ENCODE measurements around the gene KDM5C. TPM values are rescaled to one million over a fixed set of nuclear protein-coding genes. Genes with fewer than 3 reads are reported as not detected.

The KDM5C gene
- total and polyA plus RNA-seq, 2 of the 4 experiments (the other 2 are of a cell fraction), result 75.4 to 84.6 TPM

- TF ChIP-seq FOS (IDR thresholded peaks at IDR 0.05; ENCODE audit: low read depth, low read length) (no peak), CEBPB (IDR thresholded peaks at IDR 0.05; ENCODE audit: low read depth, low read length) (peak; percentile 25; the same call in 1 of the 2 replicates), SMC3 (IDR thresholded peaks at IDR 0.05; ENCODE audit: low read depth, low read length) (no peak), RFX5 (IDR thresholded peaks at IDR 0.05; ENCODE audit: low read depth, low read length) (no peak), CHD1 (IDR thresholded peaks at IDR 0.05; ENCODE audit: low read depth, low read length) (no peak)
- Histone ChIP-seq H4K8ac (ENCODE audit: low read depth in 2 of 2, low read length in 2 of 2) (peak overlapping the region in 1 of 2 experiments; percentile 60; a peak in 1 of 4 replicates), H3K9ac (ENCODE audit: low read depth, low read length) (no peak overlapping the region), H3K9me3 (ENCODE audit: control insufficient read depth, insufficient read depth, low read length) (no peaks in the 10 kb centered on the region), H3K79me1 (ENCODE audit: low read depth in 1 of 2, low read length in 2 of 2) (no peaks in the 10 kb centered on the region), H2BK120ac (ENCODE audit: low read depth, low read length) (peak overlapping the region; percentile 30; the same call in 1 of the 2 replicates), H2BK5ac (ENCODE audit: low read depth, low read length, poor library complexity, severe bottlenecking) (peak overlapping the region; percentile 49), H3K4me3 (ENCODE audit: insufficient read depth, low read depth, low read length) (no peak overlapping the region), H3K56ac (ENCODE audit: extremely low read depth, insufficient read depth, low read length) (no peak overlapping the region), H3K27ac (ENCODE audit: insufficient read depth, low read length) (no peak overlapping the region), H3K4me2 (ENCODE audit: low read depth, low read length) (no peak overlapping the region; the same call in 1 of the 2 replicates), H3K4ac (ENCODE audit: low read depth, low read length) (no peak overlapping the region), H4K20me1 (ENCODE audit: insufficient read depth, low read length) (no peaks in the 10 kb centered on the region), H2BK20ac (ENCODE audit: low read depth, low read length) (no peak overlapping the region), H3K4me1 (ENCODE audit: control insufficient read depth, insufficient read depth, low read length) (no peaks in the 10 kb centered on the region; the same call in 1 of the 2 replicates), H4K91ac (ENCODE audit: insufficient read depth, low read depth, low read length) (peak overlapping the region; percentile 48; the same call in 1 of the 2 replicates), H2BK15ac (ENCODE audit: low read depth, low read length) (0 out of 3 replicates have a peak overlapping the region, but pooled peaks have one; percentile 42), H2AK5ac (ENCODE audit: low read depth, low read length) (no peak overlapping the region), H2AK9ac (replicated peaks; ENCODE audit: low read depth, low read length, poor library complexity) (no peak overlapping the region), H3K14ac (replicated peaks; ENCODE audit: low read depth, low read length) (no peak overlapping the region), H4K5ac (ENCODE audit: low read depth, low read length) (no peak overlapping the region), H3K27me3 (ENCODE audit: control insufficient read depth, insufficient read depth, low read length) (peaks cover 2% of the 10 kb centered on the region; the same call in 1 of the 2 replicates), H3K23ac (ENCODE audit: low read depth, low read length) (peak overlapping the region; percentile 48; the same call in 1 of the 2 replicates), H3K18ac (ENCODE audit: low read depth, low read length) (no peak overlapping the region), H3K36me3 (ENCODE audit: control insufficient read depth, insufficient read depth, low read length) (no peaks in the 10 kb centered on the region; the same call in 1 of the 2 replicates), H2AFZ (replicated peaks; ENCODE audit: low read length, poor library complexity) (no peak overlapping the region), H3K9me1 (ENCODE audit: insufficient read depth, low read length) (peaks cover 15% of the 10 kb centered on the region; the same call in 1 of the 2 replicates)
- DNase-seq (peak; percentile 65), ATAC-seq (ENCODE audit: low read depth) (peak; percentile 65)
- intact Hi-C loops (cut with micrococcal nuclease), result no loop called here
- dilution Hi-C loops (cut with HindIII; ENCODE audit: low sequenced_read_pairs, unreplicated experiment), result no loop called here
- ChIA-PET CTCF (no interaction called here), POLR2A (ENCODE audit: unreplicated experiment) (no interaction called here)
- no CpG with 5 or more reads among the region's 2 CpGs for WGBS, 2 experiments (ENCODE audit: extremely low coverage in 2 of 2, insufficient read length in 1 of 2)
- BruUV-seq (replicated peaks), result no TSS peak
- in situ Hi-C loops (cut with MboI; ENCODE audit: low sequenced_read_pairs), result no loop called here
Measured at GRCh38 chrX:53184836-53185235, 40.2 kb downstream of the KDM5C start.
